GM18868 (cell line): ENCODE data around the gene CHN2.

ENCODE experiments used
- ATAC-seq: cut with Tn5 transposase; IDR thresholded peaks from one replicate; pipeline ENCODE4 v1.9.1; 2021; ENCODE audit warnings: mild to moderate bottlenecking, moderate library complexity; ENCODE audit not compliant: unreplicated experiment

CHN2 gene

DNA sequence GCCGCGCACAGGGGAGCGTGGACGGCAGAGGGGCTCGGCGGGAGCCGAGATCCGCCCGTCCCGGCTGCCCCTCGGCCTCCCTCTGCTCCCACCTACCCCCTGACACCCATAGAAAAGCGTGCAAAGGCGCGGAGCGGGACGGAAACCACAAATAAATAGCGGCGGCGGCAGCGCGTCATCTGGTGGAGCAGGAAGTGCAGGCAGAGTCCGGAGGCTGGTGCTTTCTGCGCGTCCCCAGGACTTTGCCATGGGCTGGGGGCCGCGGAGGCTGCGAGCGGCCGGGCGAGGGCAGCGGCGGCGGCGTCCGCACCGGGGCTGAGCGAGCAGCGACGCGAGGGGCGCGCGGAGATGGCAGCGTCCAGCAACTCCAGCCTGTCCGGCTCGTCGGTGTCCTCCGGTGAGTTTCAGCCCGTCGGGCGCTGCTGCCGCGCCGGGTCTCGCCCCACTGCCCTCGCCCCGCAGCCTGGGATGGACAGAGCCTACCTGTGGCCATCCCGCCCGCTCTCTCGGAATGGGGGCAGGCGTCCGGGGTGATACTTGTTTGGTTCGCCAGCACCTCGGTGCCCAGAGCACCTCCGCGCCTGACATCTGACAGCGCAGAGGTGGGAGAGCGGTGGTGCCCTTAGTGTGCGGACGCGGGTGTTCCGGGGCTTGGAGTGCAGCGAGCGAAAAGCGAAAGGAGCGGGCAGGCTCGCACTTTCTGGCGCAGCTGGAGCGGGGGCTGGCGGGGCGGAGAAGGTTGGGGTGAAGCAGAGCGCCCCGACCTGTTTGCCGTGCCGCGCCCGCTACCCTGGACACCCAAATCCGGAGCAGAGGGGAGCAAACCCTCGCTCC lies at the start of gene CHN2:
Gene CHN2, plus strand, starts transcription at position 182 of the 834 bp plus-strand sequence.
- no peak for ATAC-seq

GRCh38 chr7:29145553-29146056 lies 49.0 kb upstream of the CHN2 start:
- no peak for ATAC-seq

- no peak for ATAC-seq
These were observed 48.4 kb upstream of the CHN2 start, which contains the start of gene CPVL for GRCh38 chr7:29146057-29146706. Gene CPVL (minus strand): TSS chr7:29146537. CDS start chr7:29121061, 25,476 bp downstream.

- ATAC-seq: no peak
These were observed 47.5 kb upstream of the CHN2 start for GRCh38 chr7:29146888-29147609.

DNA sequence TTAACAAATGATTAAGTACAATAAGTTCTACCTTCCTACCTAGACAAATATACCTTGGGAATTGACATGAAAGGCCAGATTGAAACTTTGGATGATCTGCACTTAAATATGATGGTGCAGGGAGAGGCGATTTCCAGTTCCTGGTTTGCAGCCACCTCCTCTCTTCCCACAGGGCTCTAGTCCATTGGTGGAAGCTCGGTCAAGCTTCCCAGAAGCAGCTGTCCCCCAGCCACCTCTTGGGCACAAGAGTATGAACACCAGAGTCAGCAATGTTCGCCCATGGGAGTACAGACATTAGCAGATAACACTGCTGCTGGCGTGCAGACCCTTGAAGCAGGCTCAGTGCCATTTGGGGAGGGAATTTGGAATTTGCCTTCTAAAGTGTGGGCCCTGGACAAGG lies 46.8 kb upstream of the CHN2 start:
- no peak for ATAC-seq

- ATAC-seq: no peak
These were observed 45.5 kb upstream of the CHN2 start for GRCh38 chr7:29149036-29149435.

- no peak for ATAC-seq
These were observed 43.7 kb upstream of the CHN2 start for GRCh38 chr7:29150856-29151255.

- no peak for ATAC-seq
These were observed 40.5 kb upstream of the CHN2 start for GRCh38 chr7:29154076-29154475.

DNA sequence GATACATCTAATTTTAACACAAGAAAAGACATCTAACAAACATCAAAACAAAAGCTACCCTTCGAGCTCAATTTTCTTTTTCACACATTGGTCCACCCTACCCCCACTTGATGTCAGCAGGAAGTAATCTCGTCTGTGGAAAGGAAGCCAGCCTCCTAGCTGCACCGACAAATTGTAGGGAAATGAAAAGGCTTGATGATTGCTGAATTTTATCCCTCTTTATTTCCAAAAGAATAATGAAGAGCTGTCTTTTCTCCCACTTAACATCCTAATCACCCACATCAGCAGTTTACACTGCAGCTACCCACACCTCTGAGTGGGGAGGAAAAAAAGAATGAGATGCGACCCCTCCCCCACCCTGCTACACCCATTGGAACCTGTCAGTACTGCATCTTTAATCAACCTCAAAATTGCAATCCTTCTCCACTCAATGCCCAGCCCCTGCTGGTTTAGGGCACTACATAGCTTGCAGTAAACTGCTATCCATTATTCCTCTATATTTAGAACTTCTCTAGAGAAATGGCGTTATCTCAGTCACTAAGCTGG lies 37.6 kb upstream of the CHN2 start:
- ATAC-seq: no peak

DNA sequence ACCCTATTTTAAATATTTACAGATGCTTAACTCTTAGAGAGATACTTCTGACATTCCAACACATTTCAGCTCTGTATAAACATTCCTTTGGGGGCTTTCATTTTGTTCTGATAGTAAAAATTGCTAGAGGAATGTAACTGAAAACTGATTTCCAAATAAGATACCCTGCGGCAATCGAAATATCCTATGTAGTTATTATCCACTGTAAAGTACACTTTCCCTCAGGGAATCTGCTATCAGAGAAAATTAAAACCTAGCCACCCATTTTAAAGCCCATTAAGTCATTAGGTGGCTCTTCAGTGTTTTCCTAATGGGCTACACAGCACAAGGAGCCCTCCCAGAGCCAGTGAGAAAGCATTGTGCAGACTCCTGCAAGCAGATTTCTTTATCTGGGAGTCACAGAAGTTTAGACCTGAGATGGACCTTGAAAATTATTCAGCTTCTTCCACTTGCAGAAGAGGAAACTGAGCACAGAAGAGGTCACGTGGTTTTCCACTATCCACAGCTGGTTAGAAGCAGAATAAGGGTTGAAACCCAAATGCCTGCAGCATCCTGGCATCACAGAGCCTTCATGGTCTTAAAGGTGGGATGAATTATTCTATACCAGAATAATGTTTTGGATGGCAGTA lies 35.7 kb upstream of the CHN2 start:
- ATAC-seq: no peak

- ATAC-seq: no peak
These were observed 34.5 kb upstream of the CHN2 start for GRCh38 chr7:29160080-29160479.

DNA sequence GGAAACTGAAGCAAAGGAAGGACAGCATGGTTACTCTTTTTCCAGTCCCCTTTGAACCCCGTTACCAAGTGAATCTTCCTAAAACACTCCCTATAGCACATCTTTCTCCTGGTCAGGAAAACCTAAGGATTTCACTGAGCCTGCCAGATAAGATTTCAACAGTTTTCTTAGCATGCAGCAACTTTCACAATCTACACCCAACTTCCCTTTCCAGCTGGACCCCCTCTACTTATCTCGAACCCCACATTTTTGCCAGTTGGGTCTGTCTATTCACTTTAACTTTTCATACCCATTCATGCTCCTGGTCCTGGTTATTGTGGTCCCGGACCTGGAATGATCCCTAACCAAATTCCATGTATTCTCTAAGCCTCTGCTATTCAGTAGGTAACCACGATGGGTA lies 33.3 kb upstream of the CHN2 start:
- ATAC-seq: no peak

DNA sequence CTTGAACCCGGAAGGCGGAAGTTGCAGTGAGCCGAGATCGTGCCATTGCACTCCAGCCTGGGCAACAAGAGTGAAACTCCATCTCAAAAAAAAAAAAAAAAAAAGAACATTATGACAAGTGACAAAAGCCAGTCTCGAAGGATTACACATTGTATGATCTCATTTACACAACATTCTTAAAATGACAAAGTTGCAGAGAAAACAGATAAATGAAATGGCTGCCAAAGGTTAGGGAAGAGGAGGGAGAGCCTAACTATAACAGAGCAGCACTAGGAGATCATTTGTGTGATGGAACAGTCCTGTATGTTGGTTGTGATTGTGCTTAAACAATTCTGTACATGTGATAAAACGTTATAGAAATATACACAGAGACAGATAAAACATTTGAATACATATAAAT lies 32.0 kb upstream of the CHN2 start:
- no peak for ATAC-seq

DNA sequence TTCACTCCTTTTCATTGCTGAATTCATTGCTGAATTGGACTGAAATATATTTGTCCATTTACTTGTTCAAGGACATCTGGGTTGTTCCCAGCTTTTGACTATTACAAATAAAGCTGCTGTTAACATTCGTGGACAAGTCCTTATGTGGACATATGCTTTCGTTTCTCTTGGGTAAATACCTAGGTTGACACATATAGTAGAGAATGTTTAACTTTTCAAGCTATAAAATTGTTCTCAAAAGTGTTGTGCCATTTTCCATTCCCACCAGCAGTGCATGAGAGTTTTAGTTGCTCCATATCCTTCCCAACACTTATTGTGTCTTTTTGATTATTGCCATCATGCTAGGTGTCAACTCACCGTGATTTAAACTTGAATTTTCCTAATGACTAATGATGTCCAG lies 30.7 kb upstream of the CHN2 start:
- ATAC-seq: no peak

GRCh38 chr7:29167721-29168120 lies 26.9 kb upstream of the CHN2 start:
- no peak for ATAC-seq

DNA sequence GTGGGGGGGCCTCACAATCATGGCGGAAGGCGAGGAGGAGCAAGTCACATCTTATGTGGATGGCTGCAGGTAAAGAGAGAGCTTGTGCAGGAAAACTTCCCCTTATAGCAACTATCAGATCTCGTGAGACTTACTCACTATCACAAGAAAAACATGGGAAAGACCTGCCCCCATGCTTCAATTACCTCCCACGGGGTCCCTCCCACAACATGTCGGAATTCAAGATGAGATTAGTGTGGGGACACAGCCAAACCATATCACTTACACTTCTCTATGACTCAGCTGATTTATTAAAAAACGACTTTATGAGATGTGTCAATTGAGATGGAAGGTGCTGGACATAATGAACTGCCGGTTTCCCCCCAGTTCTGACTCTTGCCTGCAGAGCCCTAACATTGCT lies 23.8 kb upstream of the CHN2 start:
- ATAC-seq: no peak

- no peak for ATAC-seq
These were observed 21.1 kb upstream of the CHN2 start for GRCh38 chr7:29173458-29173857.

GRCh38 chr7:29177963-29178600 lies 16.5 kb upstream of the CHN2 start:
- no peak for ATAC-seq

GRCh38 chr7:29179115-29179514 lies 15.5 kb upstream of the CHN2 start:
- ATAC-seq: no peak

GRCh38 chr7:29184599-29184998 lies 10.0 kb upstream of the CHN2 start:
- ATAC-seq: no peak
